Neural crest cell (in vitro differentiated cells): ENCODE measurements around the gene RNF212. TPM values are rescaled to one million over a fixed set of nuclear protein-coding genes. Genes with fewer than 3 reads are reported as not detected.
A peak's percentile ranks its signal among the peaks of the same experiment; 100 is the strongest.

Experiments
- DNase-seq: peaks from one replicate; pipeline ENCODE4 v3.0.0; 2021; ENCODE audit warnings: low read depth, mixed read lengths, low spot score
- H3K27ac Mint-ChIP-seq: one replicate; pipeline ENCODE4 v1.8.0; 2021; ENCODE audit warnings: mild to moderate bottlenecking, mixed read lengths; ENCODE audit not compliant: unreplicated experiment
- H3K27me3 Mint-ChIP-seq: 2 replicates; pipeline ENCODE4 v1.8.0; 2021; ENCODE audit warnings: low read depth, mild to moderate bottlenecking, mixed read lengths
- H3K36me3 Mint-ChIP-seq: 2 replicates; pipeline ENCODE4 v1.8.0; 2021; ENCODE audit warnings: low read depth, mild to moderate bottlenecking, mixed read lengths
- H3K4me1 Mint-ChIP-seq: 2 replicates; pipeline ENCODE4 v1.8.0; 2021; ENCODE audit warnings: mixed read lengths
- H3K4me3 Mint-ChIP-seq: one replicate; pipeline ENCODE4 v1.8.0; 2021; ENCODE audit warnings: mild to moderate bottlenecking, mixed read lengths
- H3K9me3 Mint-ChIP-seq: 2 replicates; pipeline ENCODE4 v1.8.0; 2021; ENCODE audit warnings: mixed read lengths
- total RNA-seq: library from RNA; stranded (reverse); gene quantifications from 2 replicates; pipeline ENCODE4 v1.2.1, GENCODE V29; 2021
- TF ChIP-seq, protein P1 (sequence below): fragments of 200-600 bp; sonication (generic); conservative IDR thresholded peaks from 2 replicates; pipeline ENCODE4 v1.5.0; 2021; ENCODE audit warnings: antibody characterized with exemption, mild to moderate bottlenecking

RNF212 gene
- total RNA-seq, 1 donor from 2014 or later: 2.7 TPM

DNA sequence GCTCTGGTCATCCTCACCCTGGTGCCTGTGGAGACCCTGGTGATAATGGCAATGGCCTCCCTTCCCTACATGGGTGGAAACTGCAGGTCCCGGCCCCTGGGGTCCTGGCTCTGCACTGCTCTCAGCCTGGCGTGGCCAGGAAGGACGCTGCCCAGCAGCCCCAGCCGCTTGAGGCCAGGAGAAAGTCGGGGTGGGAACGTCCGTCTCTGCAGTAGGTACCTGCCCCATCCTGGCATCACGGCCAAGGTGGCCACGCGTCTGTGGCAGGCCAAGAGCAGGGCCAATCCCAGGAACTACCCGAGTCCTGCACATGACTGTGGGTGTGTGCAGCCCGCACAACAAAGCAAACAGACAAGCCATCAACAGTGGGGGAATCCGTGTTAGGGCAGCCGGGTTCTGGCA is 68.2 kb downstream of the RNF212 start:
- TF ChIP-seq, protein P1, sequence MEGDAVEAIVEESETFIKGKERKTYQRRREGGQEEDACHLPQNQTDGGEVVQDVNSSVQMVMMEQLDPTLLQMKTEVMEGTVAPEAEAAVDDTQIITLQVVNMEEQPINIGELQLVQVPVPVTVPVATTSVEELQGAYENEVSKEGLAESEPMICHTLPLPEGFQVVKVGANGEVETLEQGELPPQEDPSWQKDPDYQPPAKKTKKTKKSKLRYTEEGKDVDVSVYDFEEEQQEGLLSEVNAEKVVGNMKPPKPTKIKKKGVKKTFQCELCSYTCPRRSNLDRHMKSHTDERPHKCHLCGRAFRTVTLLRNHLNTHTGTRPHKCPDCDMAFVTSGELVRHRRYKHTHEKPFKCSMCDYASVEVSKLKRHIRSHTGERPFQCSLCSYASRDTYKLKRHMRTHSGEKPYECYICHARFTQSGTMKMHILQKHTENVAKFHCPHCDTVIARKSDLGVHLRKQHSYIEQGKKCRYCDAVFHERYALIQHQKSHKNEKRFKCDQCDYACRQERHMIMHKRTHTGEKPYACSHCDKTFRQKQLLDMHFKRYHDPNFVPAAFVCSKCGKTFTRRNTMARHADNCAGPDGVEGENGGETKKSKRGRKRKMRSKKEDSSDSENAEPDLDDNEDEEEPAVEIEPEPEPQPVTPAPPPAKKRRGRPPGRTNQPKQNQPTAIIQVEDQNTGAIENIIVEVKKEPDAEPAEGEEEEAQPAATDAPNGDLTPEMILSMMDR: no peak
- H3K27me3 Mint-ChIP-seq: peaks cover 2% of the 10 kb centered on the region
- no peaks in the 10 kb centered on the region for H3K9me3 Mint-ChIP-seq
- H3K36me3 Mint-ChIP-seq: no peaks in the 10 kb centered on the region
- H3K4me1 Mint-ChIP-seq: peaks cover 14% of the 10 kb centered on the region
- no peak overlapping the region for H3K27ac Mint-ChIP-seq
- no peak overlapping the region for H3K4me3 Mint-ChIP-seq
- no peak for DNase-seq

GRCh38 chr4:1044469-1045192 is 68.7 kb downstream of the RNF212 start:
- Mint-ChIP-seq H3K27ac (no peak overlapping the region), H3K4me3 (no peak overlapping the region), H3K9me3 (no peaks in the 10 kb centered on the region), H3K27me3 (peaks cover 2% of the 10 kb centered on the region), H3K4me1 (peaks cover 16% of the 10 kb centered on the region), H3K36me3 (no peaks in the 10 kb centered on the region)
- TF ChIP-seq, protein P1: no peak
- DNase-seq: no peak

DNA sequence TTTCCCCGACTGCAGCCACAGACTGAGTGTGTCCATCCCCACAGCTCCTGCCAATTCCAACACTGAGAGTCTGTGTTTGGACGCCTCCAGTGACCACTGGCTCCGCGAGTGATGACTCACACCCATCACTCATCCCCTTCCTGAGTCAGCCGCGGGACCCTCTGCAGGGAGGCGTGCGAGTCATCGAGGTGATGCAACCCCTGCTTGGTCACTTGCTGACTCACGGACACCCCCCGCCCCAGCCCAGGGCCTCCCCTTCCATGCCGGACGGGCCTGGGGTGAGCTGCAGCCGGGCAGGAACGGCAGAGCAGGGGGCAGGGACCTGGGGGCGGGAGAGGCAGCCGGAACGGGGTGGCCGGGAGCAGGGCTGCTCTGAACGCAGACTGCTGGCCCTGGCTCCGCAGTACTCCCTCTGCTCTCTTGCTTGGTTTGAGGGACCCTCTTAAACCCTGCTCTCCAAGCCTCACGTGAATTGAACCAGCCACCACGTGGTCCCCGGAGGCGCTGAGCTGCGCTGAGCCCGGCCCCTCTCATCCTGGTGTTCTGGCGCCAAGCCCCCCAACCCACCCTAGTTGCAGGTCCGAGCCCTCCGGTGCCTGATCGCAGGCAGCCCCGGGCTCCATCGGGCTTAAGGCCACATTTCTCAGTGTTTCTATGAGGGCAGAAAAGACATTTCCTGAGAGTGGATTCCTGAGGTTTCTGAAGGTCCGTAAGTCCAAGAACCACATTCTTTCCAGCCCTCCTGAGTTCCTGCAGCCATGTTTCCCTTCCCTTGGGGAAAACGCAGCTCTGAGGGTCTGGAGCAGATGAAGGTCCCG is 69.5 kb downstream of the RNF212 start:
- peaks cover 2% of the 10 kb centered on the region for H3K27me3 Mint-ChIP-seq
- peaks cover 16% of the 10 kb centered on the region for H3K4me1 Mint-ChIP-seq
- DNase-seq: no peak
- H3K4me3 Mint-ChIP-seq: no peak overlapping the region
- H3K36me3 Mint-ChIP-seq: no peaks in the 10 kb centered on the region
- TF ChIP-seq, protein P1: no peak
- H3K9me3 Mint-ChIP-seq: no peaks in the 10 kb centered on the region
- H3K27ac Mint-ChIP-seq: peak overlapping the region; percentile 6

DNA sequence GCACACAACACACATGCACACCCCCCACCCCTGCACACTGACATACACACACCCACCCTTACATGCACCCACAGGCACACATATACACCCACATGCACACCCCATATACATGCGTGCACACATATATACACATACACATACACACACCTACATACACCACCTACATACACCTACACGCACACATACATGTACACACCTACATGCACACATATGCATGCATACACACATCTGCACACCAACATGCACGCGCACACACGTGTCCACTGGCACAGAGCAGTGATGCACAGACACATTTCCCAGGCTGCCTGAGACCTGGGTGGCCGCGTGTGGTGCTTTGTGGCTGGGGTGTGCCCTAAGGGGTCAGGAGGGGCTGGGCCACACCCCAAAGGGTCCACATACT is 70.2 kb downstream of the RNF212 start:
- H3K27ac Mint-ChIP-seq: peak overlapping the region; percentile 50
- TF ChIP-seq, protein P1: no peak
- H3K4me1 Mint-ChIP-seq: peaks cover 16% of the 10 kb centered on the region
- no peaks in the 10 kb centered on the region for H3K36me3 Mint-ChIP-seq
- no peak for DNase-seq
- H3K9me3 Mint-ChIP-seq: no peaks in the 10 kb centered on the region
- no peaks in the 10 kb centered on the region for H3K27me3 Mint-ChIP-seq
- no peak overlapping the region for H3K4me3 Mint-ChIP-seq

- DNase-seq: no peak
- Mint-ChIP-seq H3K4me3 (no peak overlapping the region), H3K27ac (no peak overlapping the region), H3K27me3 (no peaks in the 10 kb centered on the region), H3K9me3 (no peaks in the 10 kb centered on the region), H3K36me3 (no peaks in the 10 kb centered on the region), H3K4me1 (peaks cover 16% of the 10 kb centered on the region)
- TF ChIP-seq, protein P1: no peak
Observed at GRCh38 chr4:1042352-1043055, 70.9 kb downstream of the RNF212 start.
